Astrocyte of the spinal cord (primary cell): ENCODE results near the gene GRIN2A.

Experiments used
- DNase-seq: peaks from one replicate; pipeline ENCODE4 v3.0.0; 2011; ENCODE audit warnings: low read depth, low spot score
- H3K4me3 ChIP-seq: 2 replicates; pipeline ENCODE4 v1.5.1; 2011; ENCODE audit warnings: low read depth, mild to moderate bottlenecking, low read length, moderate library complexity
- CTCF ChIP-seq: IDR thresholded peaks from 2 replicates; pipeline ENCODE4 v1.5.1; 2012; ENCODE audit warnings: low read depth, mild to moderate bottlenecking, low read length, inconsistent platforms
- in situ Hi-C: cut with HindIII; loops from 2 replicates; pipeline ENCODE4 v1.10.0; 2017; ENCODE audit warnings: low sequenced_read_pairs

GRIN2A gene

GRCh38 chr16:9713156-9713555 lies 469.1 kb downstream of the GRIN2A start:
- no peak for DNase-seq
- no peak for TF ChIP-seq CTCF
- no peak overlapping the region for H3K4me3 ChIP-seq
- in situ Hi-C loops: no loop called here

GRCh38 chr16:9708972-9709620 lies 473.1 kb downstream of the GRIN2A start:
- no peak for TF ChIP-seq CTCF
- no peak overlapping the region for H3K4me3 ChIP-seq
- in situ Hi-C loops: no loop called here
- no peak for DNase-seq

- TF ChIP-seq CTCF: no peak
- in situ Hi-C loops: no loop called here
- H3K4me3 ChIP-seq: no peak overlapping the region
- DNase-seq: peak; percentile 1
Measured at GRCh38 chr16:9706217-9706836, 475.9 kb downstream of the GRIN2A start.

- no peak for TF ChIP-seq CTCF
- no peak overlapping the region for H3K4me3 ChIP-seq
- in situ Hi-C loops: no loop called here
- DNase-seq: no peak
Measured at GRCh38 chr16:9703731-9704130, 478.5 kb downstream of the GRIN2A start.
